Endothelial cell of umbilical vein (primary cell): ENCODE data around the gene PLXNA4. TPM values are rescaled to one million over a fixed set of nuclear protein-coding genes. Genes with fewer than 3 reads are reported as not detected.
A peak's percentile ranks its signal among the peaks of the same experiment; 100 is the strongest.

Experiments used
- BruUV-seq: library from RNA; stranded (reverse); fragments of 400-500 nt; replicated peaks from 2 replicates; lab custom pipeline; 2021; lab: Mats Ljungman, UMichigan
- CTCF ChIA-PET: fragments of 300-600, 350-600 bp; sonication (Branson Sonifier 250); formaldehyde crosslinking; loops from one replicate; lab custom pipeline; 2021; ENCODE audit warnings: antibody characterized with exemption, inconsistent platforms; lab: Charles Lee
- POLR2A ChIA-PET: fragments of 300-600, 350-600 bp; sonication (Branson Sonifier 250); formaldehyde crosslinking; loops from one replicate; lab custom pipeline; 2021; ENCODE audit warnings: antibody characterized with exemption, inconsistent platforms; lab: Charles Lee
- DNase-seq: peaks from one replicate; pipeline ENCODE4 v3.0.0-alpha.2; 2011; ENCODE audit warnings: low read depth, low spot score
- FAIRE-seq: peaks from 2 replicates; lab custom pipeline; 2011; peaks lifted over from hg19 to GRCh38; lab: Jason Lieb, UNC
- H2AFZ ChIP-seq: 2 replicates; pipeline ENCODE4 v1.6.0; 2012; ENCODE audit warnings: low read depth, low read length, control low read depth, inconsistent platforms
- H3K27ac ChIP-seq: 2 replicates; pipeline ENCODE4 v1.5.1; 2011; ENCODE audit warnings: low read depth, mild to moderate bottlenecking, control low read depth, low read length, moderate library complexity; ENCODE audit not compliant: insufficient read depth
- H3K27me3 ChIP-seq, 2 experiments: 2 replicates each; pipeline versions ENCODE4 v1.6.0 to v1.6.1; 2011; ENCODE audit warnings: low read length in 2 of 2, mixed read lengths in 1 of 2; ENCODE audit not compliant: control insufficient read depth in 2 of 2, insufficient read depth in 2 of 2
- H3K36me3 ChIP-seq, 2 experiments: 2 replicates in 1 of 2; 3 replicates in 1 of 2; pipeline ENCODE4 v1.5.1; 2011; ENCODE audit warnings: low read length in 2 of 2, mild to moderate bottlenecking in 1 of 2, moderate library complexity in 1 of 2; ENCODE audit not compliant: control insufficient read depth in 2 of 2, insufficient read depth in 2 of 2; ENCODE audit errors: extremely low read depth in 1 of 2
- H3K4me1 ChIP-seq: 3 replicates; pipeline ENCODE4 v1.5.1; 2011; ENCODE audit warnings: mild to moderate bottlenecking, low read length; ENCODE audit not compliant: control insufficient read depth, insufficient read depth; ENCODE audit errors: extremely low read depth
- H3K4me2 ChIP-seq: 2 replicates; pipeline ENCODE4 v1.6.1; 2011; ENCODE audit warnings: low read length, control low read depth, mixed read lengths; ENCODE audit not compliant: insufficient read depth
- H3K4me3 ChIP-seq, 3 experiments: fragments of 200-600 bp in 1 of 3; sonication (generic), shearing (Covaris generic) in 1 of 3; replicated peaks in 1 of 3; 2 replicates each; pipeline ENCODE4 v1.5.1; 2011 to 2016; ENCODE audit warnings: control low read depth in 3 of 3, low read length in 3 of 3, mild to moderate bottlenecking in 2 of 3, inconsistent platforms in 1 of 3, low read depth in 1 of 3, moderate library complexity in 1 of 3; ENCODE audit not compliant: insufficient read depth in 1 of 3
- H3K79me2 ChIP-seq: 2 replicates; pipeline ENCODE4 v1.6.0; 2012; ENCODE audit warnings: low read length, inconsistent platforms; ENCODE audit not compliant: control insufficient read depth, insufficient read depth
- H3K9ac ChIP-seq: replicated peaks from 2 replicates; pipeline ENCODE3; 2011; ENCODE audit warnings: low read length, control low read depth; ENCODE audit not compliant: insufficient read depth; ENCODE audit errors: extremely low read depth
- H3K9me1 ChIP-seq: replicated peaks from 3 replicates; pipeline ENCODE4 v1.6.0; 2011; ENCODE audit warnings: mild to moderate bottlenecking, low read length; ENCODE audit not compliant: control insufficient read depth, insufficient read depth; ENCODE audit errors: extremely low read depth
- H3K9me3 ChIP-seq: replicated peaks from 2 replicates; pipeline ENCODE4 v1.5.1; 2012; ENCODE audit warnings: low read length, inconsistent platforms; ENCODE audit not compliant: control insufficient read depth, insufficient read depth
- H4K20me1 ChIP-seq: replicated peaks from 2 replicates; pipeline ENCODE3; 2011; ENCODE audit warnings: mild to moderate bottlenecking, low read length; ENCODE audit not compliant: control insufficient read depth, insufficient read depth; ENCODE audit errors: extremely low read depth
- EZH2 ChIP-seq: IDR thresholded peaks from 2 replicates; pipeline ENCODE4 v1.6.1; 2012; ENCODE audit warnings: borderline replicate concordance, low read depth, mild to moderate bottlenecking, moderate library complexity, low read length, inconsistent platforms; ENCODE audit not compliant: severe bottlenecking
- FOS ChIP-seq: IDR thresholded peaks from 2 replicates; pipeline ENCODE4 v1.6.1; 2011; ENCODE audit warnings: mild to moderate bottlenecking, low read length, moderate library complexity, borderline replicate concordance; ENCODE audit not compliant: insufficient read depth
- GATA2 ChIP-seq: IDR thresholded peaks from 2 replicates; pipeline ENCODE4 v1.7.0; 2011; ENCODE audit warnings: low read depth, mild to moderate bottlenecking, moderate library complexity, mixed read lengths, low read length; ENCODE audit not compliant: insufficient read length, insufficient read depth
- JUN ChIP-seq: IDR thresholded peaks from 2 replicates; pipeline ENCODE4 v1.6.1; 2011; ENCODE audit warnings: borderline replicate concordance, low read depth; ENCODE audit not compliant: insufficient read length, insufficient read depth
- MYC ChIP-seq: IDR thresholded peaks from one replicate; pipeline ENCODE4 v1.6.1; 2011; ENCODE audit warnings: mild to moderate bottlenecking, low read depth, low read length
- POLR2A ChIP-seq: IDR thresholded peaks from 2 replicates; pipeline ENCODE4 v1.6.1; 2012; ENCODE audit warnings: low read depth, mild to moderate bottlenecking, control low read depth, low read length
- POLR2AphosphoS5 ChIP-seq: IDR thresholded peaks from 2 replicates; pipeline ENCODE4 v1.6.1; 2012; ENCODE audit warnings: low read depth, mild to moderate bottlenecking, control low read depth, low read length, moderate library complexity; ENCODE audit not compliant: insufficient read depth
- dilution Hi-C: fragments of 300-500 bp; cut with MboI; formaldehyde crosslinking; loops from one replicate; pipeline ENCODE4 v1.15.0; 2019; ENCODE audit warnings: low sequenced_read_pairs; ENCODE audit not compliant: extremely low pct_ligation_motif_present
- intact Hi-C: fragments of 100-400 bp; cut with micrococcal nuclease; formaldehyde crosslinking; loops from one replicate; pipeline ENCODE4 v1.10.0; 2022
- polyA plus RNA-seq, 4 experiments: library from polyadenylated mRNA; depleted of rRNA in 3 of 4; stranded (reverse) in 3 of 4; unstranded in 1 of 4; fragments of >200 nt; gene quantifications; 2 replicates each; pipeline versions ENCODE4 v1.2.1 to v1.2.3, GENCODE V29; 2011 to 2012; ENCODE audit warnings: missing spikeins in 1 of 4
- total RNA-seq: library from RNA; stranded (reverse); gene quantifications from 2 replicates; pipeline ENCODE4 v1.2.3, GENCODE V29; 2021
- TF ChIP-seq, protein P1 (sequence below): IDR thresholded peaks from 2 replicates; pipeline ENCODE4 v1.6.1; 2011; ENCODE audit not compliant: insufficient read depth, insufficient read length
- TF ChIP-seq, protein P2 (sequence below), 2 donors: IDR thresholded peaks; 1 replicate in 1 of 2; 2 replicates in 1 of 2; pipeline ENCODE4 v1.5.1; 2011; ENCODE audit warnings: low read length in 2 of 2, mild to moderate bottlenecking in 2 of 2, moderate library complexity in 2 of 2, control low read depth in 1 of 2, inconsistent platforms in 1 of 2, low read depth in 1 of 2; ENCODE audit not compliant: insufficient read depth in 1 of 2; ENCODE audit errors: extremely low read depth in 1 of 2

PLXNA4 gene
- total and polyA plus RNA-seq, 2 donors (not counting 3 experiments of a cell fraction or from before 2014, with no cell fraction given): 12.1 to 20.4 TPM

DNA sequence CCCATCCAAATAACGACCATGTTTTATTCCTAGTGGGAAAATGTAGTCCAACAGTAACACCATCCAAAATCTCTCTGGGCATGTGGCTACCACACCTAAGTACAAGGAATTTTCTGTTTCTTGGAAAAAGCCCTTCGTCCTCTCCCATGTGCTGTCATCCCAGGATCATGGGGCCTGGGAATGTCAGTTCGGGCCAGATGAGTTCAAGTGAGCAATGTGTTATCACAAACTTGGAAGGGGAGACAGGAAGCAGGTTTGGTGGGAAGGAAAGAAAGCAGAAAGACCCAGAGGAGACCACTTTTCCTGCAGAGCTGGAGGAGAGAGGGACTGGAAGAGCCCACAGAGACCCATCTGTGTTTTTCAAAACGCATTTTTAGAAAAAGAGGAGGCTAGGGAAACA lies 110.8 kb downstream of the PLXNA4 start:
- Histone ChIP-seq H3K4me1 (peaks cover 54% of the 10 kb centered on the region), H3K4me2 (no peak overlapping the region), H3K9me1 (no peaks in the 10 kb centered on the region), H4K20me1 (no peaks in the 10 kb centered on the region), H2AFZ (no peak overlapping the region), H3K27ac (peak overlapping the region; percentile 76), H3K27me3 (no peaks in the 10 kb centered on the region), H3K9me3 (no peaks in the 10 kb centered on the region), H3K9ac (no peak overlapping the region), H3K36me3 (no peaks in the 10 kb centered on the region), H3K79me2 (no peaks in the 10 kb centered on the region), H3K4me3 (no peak overlapping the region)
- TF ChIP-seq EZH2 (no peak), JUN (no peak), POLR2A (no peak), FOS (no peak), GATA2 (peak; percentile 17), MYC (no peak), POLR2AphosphoS5 (no peak)
- TF ChIP-seq, protein P1, sequence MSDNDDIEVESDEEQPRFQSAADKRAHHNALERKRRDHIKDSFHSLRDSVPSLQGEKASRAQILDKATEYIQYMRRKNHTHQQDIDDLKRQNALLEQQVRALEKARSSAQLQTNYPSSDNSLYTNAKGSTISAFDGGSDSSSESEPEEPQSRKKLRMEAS: peak; percentile 37
- TF ChIP-seq, protein P2, sequence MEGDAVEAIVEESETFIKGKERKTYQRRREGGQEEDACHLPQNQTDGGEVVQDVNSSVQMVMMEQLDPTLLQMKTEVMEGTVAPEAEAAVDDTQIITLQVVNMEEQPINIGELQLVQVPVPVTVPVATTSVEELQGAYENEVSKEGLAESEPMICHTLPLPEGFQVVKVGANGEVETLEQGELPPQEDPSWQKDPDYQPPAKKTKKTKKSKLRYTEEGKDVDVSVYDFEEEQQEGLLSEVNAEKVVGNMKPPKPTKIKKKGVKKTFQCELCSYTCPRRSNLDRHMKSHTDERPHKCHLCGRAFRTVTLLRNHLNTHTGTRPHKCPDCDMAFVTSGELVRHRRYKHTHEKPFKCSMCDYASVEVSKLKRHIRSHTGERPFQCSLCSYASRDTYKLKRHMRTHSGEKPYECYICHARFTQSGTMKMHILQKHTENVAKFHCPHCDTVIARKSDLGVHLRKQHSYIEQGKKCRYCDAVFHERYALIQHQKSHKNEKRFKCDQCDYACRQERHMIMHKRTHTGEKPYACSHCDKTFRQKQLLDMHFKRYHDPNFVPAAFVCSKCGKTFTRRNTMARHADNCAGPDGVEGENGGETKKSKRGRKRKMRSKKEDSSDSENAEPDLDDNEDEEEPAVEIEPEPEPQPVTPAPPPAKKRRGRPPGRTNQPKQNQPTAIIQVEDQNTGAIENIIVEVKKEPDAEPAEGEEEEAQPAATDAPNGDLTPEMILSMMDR (IDR thresholded peaks at IDR 0.05; ENCODE audit: extremely low read depth in 1 of 2, insufficient read depth in 1 of 2, low read depth in 1 of 2, low read length in 2 of 2): no peak
- POLR2A ChIA-PET: no interaction called here
- CTCF ChIA-PET: interaction anchor here (1.3 to 2.0 kb wide), 3 partner anchors 22 to 173 kb away, joined by 3 to 5 read pairs (median 4); no protein-coding TSS in a partner anchor
- DNase-seq (peak; percentile 81), FAIRE-seq (peak; percentile 63)
- intact Hi-C loops: loop anchor here (1.0 to 2.0 kb wide), 2 partner anchors 35 to 37 kb away; no protein-coding TSS in a partner anchor
- BruUV-seq: no TSS peak
- dilution Hi-C loops: no loop called here
